Liver (tissue), 9 donors: ENCODE data around the gene WDR74. TPM values are rescaled to one million over a fixed set of nuclear protein-coding genes. Genes with fewer than 3 reads are reported as not detected.

ENCODE experiments used
- DNase-seq: peaks from one replicate; pipeline ENCODE4 v3.0.0-alpha.2; 2017; ENCODE audit warnings: low spot score
- H3K27ac ChIP-seq, 2 donors: one replicate each; pipeline ENCODE4 v1.7.0; 2013; ENCODE audit warnings: inconsistent platforms in 2 of 2, low read length in 2 of 2, control low read depth in 1 of 2, low read depth in 1 of 2, mild to moderate bottlenecking in 1 of 2
- H3K27me3 ChIP-seq, 4 donors: one replicate each; pipeline versions ENCODE4 v1.6.1 to v1.7.0; 2013; ENCODE audit warnings: low read length in 3 of 4, inconsistent platforms in 1 of 4, mild to moderate bottlenecking in 1 of 4, moderate library complexity in 1 of 4; ENCODE audit not compliant: control insufficient read depth in 4 of 4, insufficient read depth in 4 of 4
- H3K36me3 ChIP-seq, 4 donors: one replicate each; pipeline versions ENCODE4 v1.6.1 to v1.7.0; 2013; ENCODE audit warnings: low read length in 3 of 4, mild to moderate bottlenecking in 3 of 4, low read depth in 1 of 4, moderate library complexity in 1 of 4; ENCODE audit not compliant: control insufficient read depth in 4 of 4, insufficient read depth in 3 of 4
- H3K4me1 ChIP-seq, 4 donors: one replicate each; pipeline versions ENCODE4 v1.6.1 to v1.7.0; 2013; ENCODE audit warnings: low read length in 3 of 4, mild to moderate bottlenecking in 3 of 4, moderate library complexity in 1 of 4; ENCODE audit not compliant: control insufficient read depth in 4 of 4, insufficient read depth in 4 of 4
- H3K4me3 ChIP-seq, 3 donors: one replicate each; pipeline versions ENCODE4 v1.6.1 to v1.7.0; 2013; ENCODE audit warnings: low read length in 3 of 3, control low read depth in 1 of 3, low read depth in 1 of 3, mild to moderate bottlenecking in 1 of 3
- H3K9ac ChIP-seq, 2 donors: one replicate each; pipeline ENCODE4 v1.7.0; 2013; ENCODE audit warnings: low read length in 2 of 2, mild to moderate bottlenecking in 2 of 2, moderate library complexity in 2 of 2, control low read depth in 1 of 2, low read depth in 1 of 2
- H3K9me3 ChIP-seq, 4 donors: one replicate each; pipeline versions ENCODE4 v1.6.1 to v1.7.0; 2013; ENCODE audit warnings: low read length in 3 of 4; ENCODE audit not compliant: control insufficient read depth in 4 of 4
- EGR1 ChIP-seq, 2 donors: IDR thresholded peaks; 2 replicates each; pipeline ENCODE4 v1.6.1; 2016 to 2018; ENCODE audit warnings: antibody characterized with exemption in 2 of 2, low read depth in 2 of 2
- FOXA2 ChIP-seq: IDR thresholded peaks from 2 replicates; pipeline ENCODE4 v1.6.1; 2016; ENCODE audit warnings: antibody characterized with exemption
- GABPA ChIP-seq, 2 donors: IDR thresholded peaks in 1 of 2; conservative IDR thresholded peaks in 1 of 2; 2 replicates each; pipeline ENCODE4 v1.6.1; 2016; ENCODE audit warnings: antibody characterized with exemption in 2 of 2, mild to moderate bottlenecking in 1 of 2, moderate library complexity in 1 of 2
- HNF4A ChIP-seq, 2 donors: conservative IDR thresholded peaks; 2 replicates each; pipeline ENCODE4 v1.6.1; 2016; ENCODE audit warnings: antibody characterized with exemption in 2 of 2, mild to moderate bottlenecking in 2 of 2
- HNF4G ChIP-seq: IDR thresholded peaks from 2 replicates; pipeline ENCODE4 v1.6.1; 2016; ENCODE audit warnings: antibody characterized with exemption
- JUND ChIP-seq, 2 donors: IDR thresholded peaks; 2 replicates each; pipeline ENCODE4 v1.6.1; 2016; ENCODE audit warnings: antibody characterized with exemption in 2 of 2
- NR2F2 ChIP-seq: IDR thresholded peaks from 2 replicates; pipeline ENCODE4 v1.6.1; 2016; ENCODE audit warnings: antibody characterized with exemption
- RAD21 ChIP-seq, 2 donors: IDR thresholded peaks; 2 replicates each; pipeline ENCODE4 v1.6.1; 2016; ENCODE audit warnings: antibody characterized with exemption in 2 of 2, mild to moderate bottlenecking in 2 of 2
- RXRA ChIP-seq, 2 donors: IDR thresholded peaks; 2 replicates each; pipeline ENCODE4 v1.6.1; 2017 to 2018; ENCODE audit warnings: antibody characterized with exemption in 2 of 2, mild to moderate bottlenecking in 1 of 2
- SP1 ChIP-seq: IDR thresholded peaks from 2 replicates; pipeline ENCODE4 v1.6.1; 2018; ENCODE audit warnings: antibody characterized with exemption, mild to moderate bottlenecking
- TAF1 ChIP-seq: conservative IDR thresholded peaks from 2 replicates; pipeline ENCODE4 v1.6.1; 2016; ENCODE audit warnings: antibody characterized with exemption, mild to moderate bottlenecking
- YY1 ChIP-seq: IDR thresholded peaks from 2 replicates; pipeline ENCODE4 v1.6.1; 2016; ENCODE audit warnings: antibody characterized with exemption, mild to moderate bottlenecking
- WGBS: extraction: QIAGEN DNeasy Blood & Tissue Kit; methylation state at CpG from one replicate; pipeline ENCODE4 v1.1.7; 2013; 5-methylcytosine and 5-hydroxymethylcytosine counted together
- polyA plus RNA-seq, 2 donors: library from polyadenylated mRNA; stranded (reverse) in 1 of 2; unstranded in 1 of 2; fragments of 200-250 nt in 1 of 2; fragments of >200 nt in 1 of 2; fragmentation: Nextera tagmentation in 1 of 2; extraction: Ambion mirVana in 1 of 2; gene quantifications; one replicate each; pipeline versions ENCODE4 v1.2.1 to v1.2.3, GENCODE V29; 2013 to 2015
- total RNA-seq, 2 donors: library from RNA; depleted of rRNA; stranded (reverse); fragments of >200 nt; gene quantifications; one replicate each; pipeline ENCODE4 v1.2.3, GENCODE V29; 2014
- TF ChIP-seq, protein P1 (sequence below): fragments of 150-350 bp; IDR thresholded peaks from 2 replicates; pipeline ENCODE4 v1.5.1; 2017; ENCODE audit warnings: improper control_type of control experiment, low read depth, low read length; ENCODE audit not compliant: missing input control
- TF ChIP-seq, protein P2 (sequence below): IDR thresholded peaks from 2 replicates; pipeline ENCODE4 v1.6.1; 2016; ENCODE audit warnings: antibody characterized with exemption
- TF ChIP-seq, protein P3 (sequence below): IDR thresholded peaks from 2 replicates; pipeline ENCODE4 v1.6.1; 2016; ENCODE audit warnings: antibody characterized with exemption
- TF ChIP-seq, protein P4 (sequence below): IDR thresholded peaks from 2 replicates; pipeline ENCODE4 v1.6.1; 2016; ENCODE audit warnings: antibody characterized with exemption, mild to moderate bottlenecking
- TF ChIP-seq, protein P5 (sequence below): IDR thresholded peaks from 2 replicates; pipeline ENCODE4 v1.6.1; 2016; ENCODE audit warnings: antibody characterized with exemption
- donor health status: healthy.
- donor health status: healthy.
- donor health status: healthy.
- donor health status: healthy.
- donor health status: healthy.

The WDR74 gene
- total and polyA plus RNA-seq, 4 donors, result 17.1 to 22.5 (median 20.5) TPM

DNA sequence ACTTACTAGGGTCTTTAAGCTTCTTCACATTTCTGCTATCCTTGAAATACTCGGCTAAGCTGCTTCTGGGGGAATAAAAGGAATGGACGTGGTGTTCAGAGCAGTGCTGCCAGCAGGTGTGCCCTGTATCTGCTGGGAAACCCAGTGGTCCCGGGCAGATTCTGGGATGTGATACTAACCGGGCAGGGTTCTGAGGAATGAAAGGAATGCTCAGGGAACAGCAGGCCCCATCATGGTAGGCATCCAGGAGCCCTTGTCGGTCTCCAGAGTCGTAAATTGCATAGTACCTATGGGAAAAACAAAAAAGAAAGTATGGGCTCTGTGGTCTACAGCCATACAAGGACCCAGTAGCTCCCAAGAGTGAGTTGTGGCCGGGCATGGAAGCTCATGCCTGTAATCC lies 43.1 kb downstream of the WDR74 start:
- Histone ChIP-seq H3K4me1 (peaks cover 0 to 8% (median 6%) of the 10 kb centered on the region in 4 donors), H3K9me3 (no peaks in the 10 kb centered on the region), H3K36me3 (peaks cover 20 to 77% (median 61%) of the 10 kb centered on the region in 4 donors), H3K4me3 (no peak overlapping the region), H3K27ac (no peak overlapping the region), H3K27me3 (no peaks in the 10 kb centered on the region), H3K9ac (no peak overlapping the region)
- DNase-seq, result no peak
- TF ChIP-seq EGR1 (IDR thresholded peaks at IDR 0.05; ENCODE audit: low read depth in 2 of 2) (no peak), JUND (IDR thresholded peaks at IDR 0.05) (no peak), FOXA2 (no peak), GABPA (IDR thresholded peaks at IDR 0.05 in 1 of 2, conservative IDR thresholded peaks at IDR 0.05 in 1 of 2) (no peak), HNF4G (no peak), YY1 (no peak), NR2F2 (no peak), RXRA (IDR thresholded peaks at IDR 0.05) (no peak), SP1 (no peak), TAF1 (no peak), HNF4A (conservative IDR thresholded peaks at IDR 0.05) (no peak), RAD21 (IDR thresholded peaks at IDR 0.05) (no peak)
- TF ChIP-seq, protein P1, sequence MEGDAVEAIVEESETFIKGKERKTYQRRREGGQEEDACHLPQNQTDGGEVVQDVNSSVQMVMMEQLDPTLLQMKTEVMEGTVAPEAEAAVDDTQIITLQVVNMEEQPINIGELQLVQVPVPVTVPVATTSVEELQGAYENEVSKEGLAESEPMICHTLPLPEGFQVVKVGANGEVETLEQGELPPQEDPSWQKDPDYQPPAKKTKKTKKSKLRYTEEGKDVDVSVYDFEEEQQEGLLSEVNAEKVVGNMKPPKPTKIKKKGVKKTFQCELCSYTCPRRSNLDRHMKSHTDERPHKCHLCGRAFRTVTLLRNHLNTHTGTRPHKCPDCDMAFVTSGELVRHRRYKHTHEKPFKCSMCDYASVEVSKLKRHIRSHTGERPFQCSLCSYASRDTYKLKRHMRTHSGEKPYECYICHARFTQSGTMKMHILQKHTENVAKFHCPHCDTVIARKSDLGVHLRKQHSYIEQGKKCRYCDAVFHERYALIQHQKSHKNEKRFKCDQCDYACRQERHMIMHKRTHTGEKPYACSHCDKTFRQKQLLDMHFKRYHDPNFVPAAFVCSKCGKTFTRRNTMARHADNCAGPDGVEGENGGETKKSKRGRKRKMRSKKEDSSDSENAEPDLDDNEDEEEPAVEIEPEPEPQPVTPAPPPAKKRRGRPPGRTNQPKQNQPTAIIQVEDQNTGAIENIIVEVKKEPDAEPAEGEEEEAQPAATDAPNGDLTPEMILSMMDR, result no peak
- TF ChIP-seq, protein P2, sequence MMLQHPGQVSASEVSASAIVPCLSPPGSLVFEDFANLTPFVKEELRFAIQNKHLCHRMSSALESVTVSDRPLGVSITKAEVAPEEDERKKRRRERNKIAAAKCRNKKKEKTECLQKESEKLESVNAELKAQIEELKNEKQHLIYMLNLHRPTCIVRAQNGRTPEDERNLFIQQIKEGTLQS, result no peak
- TF ChIP-seq, protein P3, sequence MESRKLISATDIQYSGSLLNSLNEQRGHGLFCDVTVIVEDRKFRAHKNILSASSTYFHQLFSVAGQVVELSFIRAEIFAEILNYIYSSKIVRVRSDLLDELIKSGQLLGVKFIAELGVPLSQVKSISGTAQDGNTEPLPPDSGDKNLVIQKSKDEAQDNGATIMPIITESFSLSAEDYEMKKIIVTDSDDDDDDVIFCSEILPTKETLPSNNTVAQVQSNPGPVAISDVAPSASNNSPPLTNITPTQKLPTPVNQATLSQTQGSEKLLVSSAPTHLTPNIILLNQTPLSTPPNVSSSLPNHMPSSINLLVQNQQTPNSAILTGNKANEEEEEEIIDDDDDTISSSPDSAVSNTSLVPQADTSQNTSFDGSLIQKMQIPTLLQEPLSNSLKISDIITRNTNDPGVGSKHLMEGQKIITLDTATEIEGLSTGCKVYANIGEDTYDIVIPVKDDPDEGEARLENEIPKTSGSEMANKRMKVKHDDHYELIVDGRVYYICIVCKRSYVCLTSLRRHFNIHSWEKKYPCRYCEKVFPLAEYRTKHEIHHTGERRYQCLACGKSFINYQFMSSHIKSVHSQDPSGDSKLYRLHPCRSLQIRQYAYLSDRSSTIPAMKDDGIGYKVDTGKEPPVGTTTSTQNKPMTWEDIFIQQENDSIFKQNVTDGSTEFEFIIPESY, result no peak
- TF ChIP-seq, protein P4, sequence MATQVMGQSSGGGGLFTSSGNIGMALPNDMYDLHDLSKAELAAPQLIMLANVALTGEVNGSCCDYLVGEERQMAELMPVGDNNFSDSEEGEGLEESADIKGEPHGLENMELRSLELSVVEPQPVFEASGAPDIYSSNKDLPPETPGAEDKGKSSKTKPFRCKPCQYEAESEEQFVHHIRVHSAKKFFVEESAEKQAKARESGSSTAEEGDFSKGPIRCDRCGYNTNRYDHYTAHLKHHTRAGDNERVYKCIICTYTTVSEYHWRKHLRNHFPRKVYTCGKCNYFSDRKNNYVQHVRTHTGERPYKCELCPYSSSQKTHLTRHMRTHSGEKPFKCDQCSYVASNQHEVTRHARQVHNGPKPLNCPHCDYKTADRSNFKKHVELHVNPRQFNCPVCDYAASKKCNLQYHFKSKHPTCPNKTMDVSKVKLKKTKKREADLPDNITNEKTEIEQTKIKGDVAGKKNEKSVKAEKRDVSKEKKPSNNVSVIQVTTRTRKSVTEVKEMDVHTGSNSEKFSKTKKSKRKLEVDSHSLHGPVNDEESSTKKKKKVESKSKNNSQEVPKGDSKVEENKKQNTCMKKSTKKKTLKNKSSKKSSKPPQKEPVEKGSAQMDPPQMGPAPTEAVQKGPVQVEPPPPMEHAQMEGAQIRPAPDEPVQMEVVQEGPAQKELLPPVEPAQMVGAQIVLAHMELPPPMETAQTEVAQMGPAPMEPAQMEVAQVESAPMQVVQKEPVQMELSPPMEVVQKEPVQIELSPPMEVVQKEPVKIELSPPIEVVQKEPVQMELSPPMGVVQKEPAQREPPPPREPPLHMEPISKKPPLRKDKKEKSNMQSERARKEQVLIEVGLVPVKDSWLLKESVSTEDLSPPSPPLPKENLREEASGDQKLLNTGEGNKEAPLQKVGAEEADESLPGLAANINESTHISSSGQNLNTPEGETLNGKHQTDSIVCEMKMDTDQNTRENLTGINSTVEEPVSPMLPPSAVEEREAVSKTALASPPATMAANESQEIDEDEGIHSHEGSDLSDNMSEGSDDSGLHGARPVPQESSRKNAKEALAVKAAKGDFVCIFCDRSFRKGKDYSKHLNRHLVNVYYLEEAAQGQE, result no peak
- TF ChIP-seq, protein P5, sequence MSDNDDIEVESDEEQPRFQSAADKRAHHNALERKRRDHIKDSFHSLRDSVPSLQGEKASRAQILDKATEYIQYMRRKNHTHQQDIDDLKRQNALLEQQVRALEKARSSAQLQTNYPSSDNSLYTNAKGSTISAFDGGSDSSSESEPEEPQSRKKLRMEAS, result no peak
- WGBS, result 92% methylated on average over 7 of the region's 7 CpGs
